ENCODE measurements around the gene LHX3. TPM values are rescaled to one million over a fixed set of nuclear protein-coding genes. Genes with fewer than 3 reads are reported as not detected.

Gene LHX3
- total and polyA plus RNA-seq, 2 of the 4 experiments (the other 2 are of a cell fraction): not detected

DNA sequence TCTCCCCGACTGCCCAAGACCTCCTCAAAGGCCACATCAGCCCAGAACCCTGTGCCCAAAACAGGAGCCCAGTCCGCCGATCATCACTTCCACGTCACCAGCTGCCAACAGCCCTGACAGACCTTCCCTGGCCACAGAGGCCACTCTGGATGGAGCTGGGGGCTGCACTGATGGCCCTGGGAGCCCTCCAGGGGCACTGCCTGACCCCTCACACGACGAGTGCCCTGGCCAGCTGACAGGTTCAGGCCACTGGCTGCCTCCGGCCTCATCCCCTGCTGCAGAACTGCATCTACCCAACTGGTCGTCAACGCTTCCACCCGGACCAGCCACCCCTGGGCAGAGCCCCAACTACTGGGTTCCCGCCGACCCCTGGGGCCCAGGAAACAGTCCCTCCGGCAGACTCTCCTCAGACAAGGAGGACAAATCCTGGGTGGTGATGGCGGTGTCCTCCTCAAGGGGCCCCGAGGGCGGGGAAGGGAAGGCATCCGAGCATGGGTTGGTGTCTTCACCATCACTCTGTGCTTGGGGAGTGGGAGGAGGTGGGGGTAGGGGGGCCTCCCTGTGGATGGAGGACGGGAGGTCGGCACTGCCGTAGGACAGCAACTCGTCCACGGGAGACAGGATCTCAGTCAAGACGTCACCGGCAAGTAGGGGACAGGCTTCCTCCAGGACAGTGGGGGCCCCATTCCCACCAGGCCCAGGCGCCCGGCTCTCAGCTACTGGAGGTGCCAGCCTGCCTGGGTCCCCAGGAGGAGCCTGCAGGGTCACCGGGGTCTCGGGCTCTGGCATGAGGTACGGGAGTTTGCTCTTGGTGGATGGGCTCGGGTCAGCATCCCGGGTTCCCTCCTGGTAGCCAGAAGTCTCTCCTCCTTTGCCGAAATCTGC lies 48.6 kb upstream of the LHX3 start:
- no peak overlapping the region for H4K8ac ChIP-seq (ENCODE audit: low read depth in 2 of 2, low read length in 2 of 2)
- H3K79me1 ChIP-seq (ENCODE audit: low read depth in 1 of 2, low read length in 2 of 2): no peaks in the 10 kb centered on the region
- ATAC-seq (ENCODE audit: low read depth) (no peak), DNase-seq (no peak)
- ChIA-PET POLR2A (ENCODE audit: unreplicated experiment) (no interaction called here), CTCF (no interaction called here)
- H3K4ac ChIP-seq (ENCODE audit: low read depth, low read length): no peak overlapping the region
- no peaks in the 10 kb centered on the region for H3K9me3 ChIP-seq (ENCODE audit: control insufficient read depth, insufficient read depth, low read length)
- no peak overlapping the region for H2BK5ac ChIP-seq (ENCODE audit: low read depth, low read length, poor library complexity, severe bottlenecking)
- H2AK9ac ChIP-seq (replicated peaks; ENCODE audit: low read depth, low read length, poor library complexity): no peak overlapping the region
- in situ Hi-C loops (cut with MboI; ENCODE audit: low sequenced_read_pairs) (no loop called here), intact Hi-C loops (cut with micrococcal nuclease) (no loop called here), dilution Hi-C loops (cut with HindIII; ENCODE audit: low sequenced_read_pairs, unreplicated experiment) (no loop called here)
- no peak for TF ChIP-seq FOS (IDR thresholded peaks at IDR 0.05; ENCODE audit: low read depth, low read length)
- TF ChIP-seq POLR2A (IDR thresholded peaks at IDR 0.05; ENCODE audit: low read depth, low read length): no peak
- no peak for TF ChIP-seq CEBPB (IDR thresholded peaks at IDR 0.05; ENCODE audit: low read depth, low read length)
- no peaks in the 10 kb centered on the region for H3K36me3 ChIP-seq (ENCODE audit: control insufficient read depth, insufficient read depth, low read length)
- BruUV-seq (replicated peaks): no TSS peak
- no peak overlapping the region for H2BK120ac ChIP-seq (ENCODE audit: low read depth, low read length)
- no peaks in the 10 kb centered on the region for H3K9me1 ChIP-seq (ENCODE audit: insufficient read depth, low read length)
- H3K56ac ChIP-seq (ENCODE audit: extremely low read depth, insufficient read depth, low read length): no peak overlapping the region
- no peak overlapping the region for H3K4me3 ChIP-seq (ENCODE audit: insufficient read depth, low read depth, low read length)
- no peak overlapping the region for H2AFZ ChIP-seq (replicated peaks; ENCODE audit: low read length, poor library complexity)
- 65% methylated on average over 11 of the region's 32 CpGs; no CpG with 5 or more reads in 1 of the 2 experiments for WGBS, 2 experiments (ENCODE audit: extremely low coverage in 2 of 2, insufficient read length in 1 of 2)
- no peak overlapping the region for H3K27ac ChIP-seq (ENCODE audit: insufficient read depth, low read length)
- H4K91ac ChIP-seq (ENCODE audit: insufficient read depth, low read depth, low read length): no peak overlapping the region
- no peak overlapping the region for H3K18ac ChIP-seq (ENCODE audit: low read depth, low read length)
- no peak overlapping the region for H3K4me2 ChIP-seq (ENCODE audit: low read depth, low read length)
- H2AK5ac ChIP-seq (ENCODE audit: low read depth, low read length): no peak overlapping the region
- H3K9ac ChIP-seq (ENCODE audit: low read depth, low read length): no peak overlapping the region
- H3K23ac ChIP-seq (ENCODE audit: low read depth, low read length): no peak overlapping the region
- no peak overlapping the region for H3K14ac ChIP-seq (replicated peaks; ENCODE audit: low read depth, low read length)
- H2BK20ac ChIP-seq (ENCODE audit: low read depth, low read length): no peak overlapping the region
- peaks cover 34% of the 10 kb centered on the region; the same call in 1 of the 2 replicates for H3K27me3 ChIP-seq (ENCODE audit: control insufficient read depth, insufficient read depth, low read length)
- H2BK15ac ChIP-seq (ENCODE audit: low read depth, low read length): no peak overlapping the region
- peaks cover 5% of the 10 kb centered on the region for H3K4me1 ChIP-seq (ENCODE audit: control insufficient read depth, insufficient read depth, low read length)
- H4K5ac ChIP-seq (ENCODE audit: low read depth, low read length): no peak overlapping the region
- no peaks in the 10 kb centered on the region for H4K20me1 ChIP-seq (ENCODE audit: insufficient read depth, low read length)

Data from IMR-90 (cell line).